HG02852 (cell line): ENCODE data around the gene PRND.
"Not testable (repeated sequence)": the region's sequence is repeated elsewhere in the genome, so short reads cannot be mapped to it uniquely, and the experiment has no call there.

Experiments
- ATAC-seq: cut with Tn5 transposase; IDR thresholded peaks from one replicate; pipeline ENCODE4 v1.9.1; 2021; ENCODE audit warnings: mild to moderate bottlenecking, moderate library complexity; ENCODE audit not compliant: unreplicated experiment

The PRND gene

GRCh38 chr20:4708036-4708435, 13.7 kb upstream of the PRND start:
- ATAC-seq = no peak

- no peak for ATAC-seq
Measured at GRCh38 chr20:4708856-4709255, 12.9 kb upstream of the PRND start.

GRCh38 chr20:4709261-4710105, 12.2 kb upstream of the PRND start:
- no peak for ATAC-seq

- no peak for ATAC-seq
Measured at GRCh38 chr20:4710106-4710475, 11.6 kb upstream of the PRND start.

GRCh38 chr20:4711511-4711910, 10.2 kb upstream of the PRND start:
- ATAC-seq = no peak

- ATAC-seq = no peak
Measured at GRCh38 chr20:4713401-4713800, 8.3 kb upstream of the PRND start.

- ATAC-seq = no peak
Measured at GRCh38 chr20:4714818-4715217, 6.9 kb upstream of the PRND start.

- ATAC-seq = no peak
Measured at GRCh38 chr20:4717816-4718570, 3.7 kb upstream of the PRND start.

GRCh38 chr20:4719190-4719589, 2.5 kb upstream of the PRND start:
- no peak for ATAC-seq

- peak; percentile 90 for ATAC-seq
Measured at GRCh38 chr20:4720041-4720976, 1.4 kb upstream of the PRND start.

- ATAC-seq = peak; percentile 11
Measured at GRCh38 chr20:4720977-4721349, 746 bp upstream of the PRND start.

- no peak for ATAC-seq
Measured at GRCh38 chr20:4722571-4722970, 862 bp downstream of the PRND start.

- no peak for ATAC-seq
Measured at GRCh38 chr20:4722993-4723392, 1.3 kb downstream of the PRND start.

GRCh38 chr20:4723553-4723952, 1.8 kb downstream of the PRND start:
- not testable (repeated sequence) for ATAC-seq

- ATAC-seq = no peak
Measured at GRCh38 chr20:4724459-4725262, 3.0 kb downstream of the PRND start.

- no peak for ATAC-seq
Measured at GRCh38 chr20:4725263-4725550, 3.5 kb downstream of the PRND start.

GRCh38 chr20:4726710-4727397, 5.1 kb downstream of the PRND start:
- peak; percentile 54 for ATAC-seq

- ATAC-seq = no peak
Measured at GRCh38 chr20:4728120-4728760, 6.5 kb downstream of the PRND start.

- no peak for ATAC-seq
Measured at GRCh38 chr20:4729265-4729664, 7.6 kb downstream of the PRND start.

GRCh38 chr20:4730780-4731179, 9.1 kb downstream of the PRND start:
- ATAC-seq = no peak
